Hepatocyte (in vitro differentiated cells): ENCODE data around the gene SHTN1. TPM values are rescaled to one million over a fixed set of nuclear protein-coding genes. Genes with fewer than 3 reads are reported as not detected.

Experiments
- DNase-seq: peaks from one replicate; pipeline ENCODE4 v3.0.0-alpha.2; 2016; ENCODE audit warnings: low spot score
- H2AFZ ChIP-seq: fragments of 200-600 bp; sonication (generic); 2 replicates; pipeline ENCODE4 v1.6.0; 2016; ENCODE audit warnings: antibody characterized with exemption, mild to moderate bottlenecking
- H3K27ac ChIP-seq: fragments of 200-600 bp; sonication (generic); 2 replicates; pipeline ENCODE4 v1.5.1; 2016; ENCODE audit warnings: mild to moderate bottlenecking
- H3K27me3 ChIP-seq: fragments of 200-600 bp; sonication (generic); 2 replicates; pipeline ENCODE4 v1.6.1; 2016
- H3K36me3 ChIP-seq: fragments of 200-600 bp; sonication (generic); replicated peaks from 2 replicates; pipeline ENCODE4 v1.5.1; 2016; ENCODE audit warnings: low read depth; ENCODE audit not compliant: insufficient read depth
- H3K4me1 ChIP-seq: fragments of 200-600 bp; sonication (generic); 2 replicates; pipeline ENCODE4 v1.5.1; 2016; ENCODE audit warnings: mild to moderate bottlenecking, moderate library complexity; ENCODE audit not compliant: insufficient read depth
- H3K4me2 ChIP-seq: fragments of 200-600 bp; sonication (generic); 2 replicates; pipeline ENCODE4 v1.6.0; 2016
- H3K4me3 ChIP-seq: fragments of 200-600 bp; sonication (generic); 2 replicates; pipeline ENCODE4 v1.5.1; 2016; ENCODE audit warnings: mild to moderate bottlenecking
- H3K79me2 ChIP-seq: fragments of 200-600 bp; sonication (generic); 2 replicates; pipeline ENCODE4 v1.6.0; 2017; ENCODE audit warnings: mild to moderate bottlenecking
- H3K9me2 ChIP-seq: fragments of 200-600 bp; sonication (generic); replicated peaks from 2 replicates; pipeline ENCODE4 v1.6.0; 2017; ENCODE audit warnings: mild to moderate bottlenecking; ENCODE audit not compliant: insufficient read depth
- H3K9me3 ChIP-seq: fragments of 200-600 bp; sonication (generic); 2 replicates; pipeline ENCODE4 v1.5.1; 2016; ENCODE audit warnings: low read depth, mild to moderate bottlenecking
- H4K20me1 ChIP-seq: fragments of 200-600 bp; sonication (generic); 2 replicates; pipeline ENCODE4 v1.6.0; 2016; ENCODE audit warnings: mild to moderate bottlenecking; ENCODE audit not compliant: insufficient read depth, poor library complexity, severe bottlenecking
- CTCF ChIP-seq: fragments of 200-600 bp; sonication (generic); IDR thresholded peaks from 2 replicates; pipeline ENCODE4 v1.5.1; 2016; ENCODE audit warnings: antibody characterized with exemption, mild to moderate bottlenecking; ENCODE audit not compliant: poor library complexity
- EZH2 ChIP-seq: fragments of 200-600 bp; sonication (generic); IDR thresholded peaks from 2 replicates; pipeline ENCODE4 v1.6.1; 2016; ENCODE audit warnings: antibody characterized with exemption, mild to moderate bottlenecking, borderline replicate concordance
- EZH2phosphoT487 ChIP-seq: fragments of 200-600 bp; sonication (generic); IDR thresholded peaks from one replicate; pipeline ENCODE4 v1.6.1; 2018; ENCODE audit warnings: antibody characterized with exemption, mild to moderate bottlenecking, low read depth, moderate library complexity; ENCODE audit not compliant: unreplicated experiment, severe bottlenecking
- WGBS: methylation state at CpG from one replicate; pipeline ENCODE4 v1.1.6; 2016; ENCODE audit warnings: low lambda C conversion rate; ENCODE audit errors: missing lambda C conversion rate; 5-methylcytosine and 5-hydroxymethylcytosine counted together
- polyA plus RNA-seq: library from polyadenylated mRNA; unstranded; fragments of >200 nt; fragmentation: Nextera tagmentation; extraction: Ambion mirVana; gene quantifications from 2 replicates; pipeline ENCODE4 v1.2.1, GENCODE V29; 2016
- total RNA-seq: library from RNA; depleted of rRNA; stranded (reverse); fragments of >200 nt; gene quantifications from 2 replicates; pipeline ENCODE4 v1.2.3, GENCODE V29; 2014

Gene SHTN1
- total and polyA plus RNA-seq, 2 experiments from 2014 or later: 15.6 to 27.7 TPM

DNA sequence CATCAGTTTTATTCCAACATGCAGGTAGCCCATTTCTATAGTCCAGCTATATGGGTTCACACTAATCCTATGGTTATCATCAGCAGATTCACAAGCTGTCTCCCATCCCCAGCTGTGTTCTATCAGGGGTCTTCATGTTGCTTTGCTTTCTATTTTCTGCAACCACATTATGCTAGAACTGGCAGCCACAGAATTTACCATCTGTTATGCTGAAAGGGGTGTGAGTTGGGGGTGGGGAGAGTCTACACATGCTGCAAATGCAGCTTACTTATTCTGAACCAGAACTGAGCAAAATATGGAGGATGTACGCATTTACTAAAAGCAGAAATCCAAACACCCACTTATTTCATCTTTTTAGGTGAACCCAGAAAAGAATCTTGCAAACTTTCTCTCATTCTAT, 32.9 kb downstream of the SHTN1 start:
- Histone ChIP-seq H3K27me3 (no peaks in the 10 kb centered on the region), H4K20me1 (no peaks in the 10 kb centered on the region), H3K9me2 (no peaks in the 10 kb centered on the region), H3K4me3 (no peak overlapping the region), H3K4me2 (no peak overlapping the region), H3K4me1 (no peaks in the 10 kb centered on the region), H3K79me2 (peaks cover 2% of the 10 kb centered on the region), H3K9me3 (no peaks in the 10 kb centered on the region), H3K27ac (no peak overlapping the region), H2AFZ (no peak overlapping the region), H3K36me3 (no peaks in the 10 kb centered on the region)
- WGBS: 87% methylated on average over 1 of the region's 1 CpG
- no peak for DNase-seq
- TF ChIP-seq EZH2 (no peak), CTCF (no peak), EZH2phosphoT487 (no peak)

GRCh38 chr10:116970050-116970449, 34.9 kb downstream of the SHTN1 start:
- Histone ChIP-seq H3K4me2 (no peak overlapping the region), H3K9me2 (no peaks in the 10 kb centered on the region), H2AFZ (no peak overlapping the region), H3K36me3 (no peaks in the 10 kb centered on the region), H3K9me3 (no peaks in the 10 kb centered on the region), H3K27me3 (no peaks in the 10 kb centered on the region), H3K79me2 (peaks cover 2% of the 10 kb centered on the region), H3K4me3 (no peak overlapping the region), H4K20me1 (no peaks in the 10 kb centered on the region), H3K4me1 (no peaks in the 10 kb centered on the region), H3K27ac (no peak overlapping the region)
- no peak for DNase-seq
- TF ChIP-seq CTCF: no peak
- no peak for TF ChIP-seq EZH2
- TF ChIP-seq EZH2phosphoT487: no peak
- WGBS: 98% methylated on average over 5 of the region's 5 CpGs

- H4K20me1 ChIP-seq: no peaks in the 10 kb centered on the region
Observed at GRCh38 chr10:116968331-116968730, 36.7 kb downstream of the SHTN1 start.

More at GRCh38 chr10:116968331-116968730, 36.7 kb downstream of the SHTN1 start:
- Histone ChIP-seq H3K79me2 (no peaks in the 10 kb centered on the region), H2AFZ (no peak overlapping the region), H3K4me3 (no peak overlapping the region), H3K27ac (no peak overlapping the region), H3K9me3 (no peaks in the 10 kb centered on the region), H3K4me1 (no peaks in the 10 kb centered on the region), H3K27me3 (no peaks in the 10 kb centered on the region), H3K4me2 (no peak overlapping the region), H3K9me2 (no peaks in the 10 kb centered on the region), H3K36me3 (no peaks in the 10 kb centered on the region)
- TF ChIP-seq EZH2phosphoT487 (no peak), EZH2 (no peak), CTCF (no peak)
- WGBS: 94% methylated on average over 3 of the region's 3 CpGs
- no peak for DNase-seq
